ENCODE results near the gene RALGAPA2. TPM values are rescaled to one million over a fixed set of nuclear protein-coding genes. Genes with fewer than 3 reads are reported as not detected.

The RALGAPA2 gene
- total and polyA plus RNA-seq, 8 donors: 9.6 to 41.7 (median 24.5) TPM

DNA sequence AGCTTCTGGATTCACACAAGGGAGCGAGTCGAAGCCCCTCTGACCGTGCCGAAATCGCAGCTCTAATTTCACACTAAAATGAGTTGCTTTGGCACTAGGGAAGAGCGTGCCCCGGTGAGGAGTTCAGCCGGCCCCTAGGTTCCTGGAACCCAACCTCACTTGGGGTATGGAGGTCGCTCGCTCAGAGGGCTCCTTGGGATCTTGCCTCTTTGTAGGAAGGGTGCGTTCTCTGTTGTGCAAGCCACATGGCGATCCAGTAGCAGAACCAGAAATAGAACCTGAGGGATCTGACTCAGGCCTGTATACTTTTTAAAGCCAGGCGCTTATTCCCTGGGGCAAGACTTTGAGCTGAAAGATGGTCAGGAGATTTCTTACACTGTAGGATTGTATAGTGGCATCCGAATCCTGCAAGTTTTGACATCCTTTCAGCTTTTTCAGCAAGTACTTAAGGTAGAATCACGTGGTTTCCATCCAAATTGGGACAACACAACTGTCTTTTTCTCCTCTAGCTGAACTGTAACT, 861 bp upstream of the RALGAPA2 start:
- TF ChIP-seq, protein P1, sequence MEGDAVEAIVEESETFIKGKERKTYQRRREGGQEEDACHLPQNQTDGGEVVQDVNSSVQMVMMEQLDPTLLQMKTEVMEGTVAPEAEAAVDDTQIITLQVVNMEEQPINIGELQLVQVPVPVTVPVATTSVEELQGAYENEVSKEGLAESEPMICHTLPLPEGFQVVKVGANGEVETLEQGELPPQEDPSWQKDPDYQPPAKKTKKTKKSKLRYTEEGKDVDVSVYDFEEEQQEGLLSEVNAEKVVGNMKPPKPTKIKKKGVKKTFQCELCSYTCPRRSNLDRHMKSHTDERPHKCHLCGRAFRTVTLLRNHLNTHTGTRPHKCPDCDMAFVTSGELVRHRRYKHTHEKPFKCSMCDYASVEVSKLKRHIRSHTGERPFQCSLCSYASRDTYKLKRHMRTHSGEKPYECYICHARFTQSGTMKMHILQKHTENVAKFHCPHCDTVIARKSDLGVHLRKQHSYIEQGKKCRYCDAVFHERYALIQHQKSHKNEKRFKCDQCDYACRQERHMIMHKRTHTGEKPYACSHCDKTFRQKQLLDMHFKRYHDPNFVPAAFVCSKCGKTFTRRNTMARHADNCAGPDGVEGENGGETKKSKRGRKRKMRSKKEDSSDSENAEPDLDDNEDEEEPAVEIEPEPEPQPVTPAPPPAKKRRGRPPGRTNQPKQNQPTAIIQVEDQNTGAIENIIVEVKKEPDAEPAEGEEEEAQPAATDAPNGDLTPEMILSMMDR (IDR thresholded peaks at IDR 0.05): no peak
- intact Hi-C loops (cut with DNase I): no loop called here
- WGBS, 2 donors: 45 to 48% methylated on average over 15 of the region's 15 CpGs
- H3K27ac ChIP-seq: peak overlapping the region in 3 of 4 donors; percentile 72 to 91 (median 87)
- ATAC-seq (no peak), FAIRE-seq (no peak), DNase-seq (peak in 2 of 6 donors; percentile 23 to 29)
- H3K36me3 ChIP-seq: no peaks in the 10 kb centered on the region
- peak overlapping the region in 2 of 4 donors; percentile 76 to 89 for H3K4me3 ChIP-seq
- H3K9me3 ChIP-seq: no peaks in the 10 kb centered on the region
- H3K4me1 ChIP-seq: peaks cover 12 to 16% (median 15%) of the 10 kb centered on the region in 3 donors
- H3K27me3 ChIP-seq: no peaks in the 10 kb centered on the region

DNA sequence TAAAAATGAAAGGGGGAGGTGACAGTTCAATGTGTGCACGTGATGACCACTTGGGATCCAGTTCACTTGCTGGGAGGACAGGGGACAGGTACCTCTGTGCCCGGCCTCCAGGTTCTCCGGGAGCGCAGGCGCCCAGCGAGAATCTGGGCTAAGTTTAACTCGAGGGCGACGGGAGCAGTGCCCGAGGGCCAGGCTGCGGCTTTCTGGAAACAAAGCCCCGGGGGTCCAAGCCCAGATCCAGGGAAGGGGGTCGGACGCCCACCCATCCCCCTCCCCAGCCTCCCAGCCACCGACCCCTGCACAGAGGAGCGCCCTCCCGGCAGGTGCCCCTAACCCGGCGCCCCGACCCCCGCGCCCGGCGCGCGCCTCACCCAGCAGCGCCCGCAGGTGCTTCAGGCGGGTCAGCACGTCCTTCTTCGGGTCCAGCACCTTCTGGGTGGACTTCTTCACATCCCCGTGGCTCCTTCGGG, 405 bp downstream of the RALGAPA2 start:
- Histone ChIP-seq H3K4me1 (peaks cover 12 to 28% (median 23%) of the 10 kb centered on the region in 3 donors), H3K36me3 (no peaks in the 10 kb centered on the region), H3K27me3 (no peaks in the 10 kb centered on the region), H3K4me3 (peak overlapping the region; percentile 68 to 89 (median 80)), H3K9me3 (no peaks in the 10 kb centered on the region), H3K27ac (peak overlapping the region; percentile 72 to 91 (median 86))
- DNase-seq (peak in 1 of 6 donors; percentile 82), FAIRE-seq (no peak), ATAC-seq (peak; percentile 13 to 37 (median 22))
- WGBS, 2 donors: 0% methylated on average over 22 to 33 of the region's 33 CpGs
- TF ChIP-seq, protein P1 (IDR thresholded peaks at IDR 0.05): no peak
- intact Hi-C loops (cut with DNase I): no loop called here

DNA sequence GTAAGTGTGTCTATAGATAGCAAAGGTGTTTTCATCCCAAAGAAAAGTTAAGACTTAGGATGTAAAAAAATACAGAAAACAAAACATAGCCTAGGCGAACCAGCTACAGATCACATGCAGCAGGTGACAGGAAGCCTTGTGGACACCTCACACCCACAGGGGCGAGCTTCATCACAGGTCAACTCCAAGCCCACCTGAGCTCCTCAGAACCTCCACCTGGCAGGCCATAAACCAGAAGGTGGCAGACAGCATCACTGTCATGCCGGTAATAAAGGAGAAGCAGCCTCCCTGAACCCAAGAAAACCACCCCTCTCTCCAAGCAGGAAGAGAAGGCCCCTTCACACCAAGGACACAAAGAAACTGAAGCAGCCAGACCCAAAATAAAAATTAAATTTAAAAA, 1.0 kb downstream of the RALGAPA2 start:
- Histone ChIP-seq H3K4me3 (peak overlapping the region; percentile 68 to 89 (median 80)), H3K27ac (peak overlapping the region; percentile 72 to 91 (median 86)), H3K9me3 (no peaks in the 10 kb centered on the region), H3K36me3 (no peaks in the 10 kb centered on the region), H3K27me3 (no peaks in the 10 kb centered on the region), H3K4me1 (peaks cover 12 to 34% (median 29%) of the 10 kb centered on the region in 3 donors)
- FAIRE-seq: no peak
- intact Hi-C loops (cut with DNase I): no loop called here
- TF ChIP-seq, protein P1 (IDR thresholded peaks at IDR 0.05): no peak
- DNase-seq: peak in 3 of 6 donors; percentile 19 to 41 (median 27)
- WGBS, 2 donors: 10 to 11% methylated on average over 3 of the region's 3 CpGs
- peak in 2 of 4 donors; percentile 16 to 17 for ATAC-seq

DNA sequence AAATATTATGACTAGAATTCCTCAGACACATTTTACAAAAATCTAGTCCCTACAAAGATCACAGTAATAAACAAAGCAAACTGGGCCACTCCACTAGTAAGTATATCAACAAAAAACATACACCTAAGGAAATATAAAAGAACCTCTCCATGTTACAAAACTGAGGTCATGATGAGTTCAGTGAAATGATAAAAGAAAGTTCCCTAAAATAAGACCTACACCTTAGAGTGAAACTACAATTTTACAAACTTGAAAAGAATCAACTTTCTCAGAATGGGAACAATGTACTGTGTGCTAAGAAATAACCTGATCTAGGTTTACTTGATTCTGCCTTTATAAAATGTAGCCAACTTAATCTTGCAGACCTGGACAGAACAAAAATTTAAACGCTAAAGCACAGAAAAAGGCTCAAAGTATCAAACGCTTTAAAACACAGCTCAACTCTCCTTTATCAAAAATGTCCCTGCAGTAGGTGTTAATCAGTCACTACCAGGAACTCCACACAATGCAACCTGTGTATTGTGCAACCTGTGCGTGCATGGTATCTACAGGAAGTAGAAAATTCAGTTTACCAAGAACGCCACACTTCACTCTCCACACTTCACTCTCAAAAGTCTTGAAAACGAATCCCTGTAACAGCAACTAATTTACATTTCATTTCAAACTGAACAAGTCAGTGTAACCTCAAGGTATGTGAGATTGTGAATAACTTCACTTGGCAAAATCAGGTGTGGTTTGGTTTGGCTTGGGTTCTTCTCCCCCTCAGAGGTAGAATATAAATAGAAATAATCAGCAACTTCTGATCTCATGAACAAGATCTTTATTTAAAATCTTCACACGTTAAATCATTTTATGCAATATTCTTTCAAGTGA, 1.8 kb downstream of the RALGAPA2 start:
- peak overlapping the region in 3 of 4 donors; percentile 76 to 89 (median 84) for H3K4me3 ChIP-seq
- H3K4me1 ChIP-seq: peaks cover 12 to 41% (median 34%) of the 10 kb centered on the region in 3 donors
- DNase-seq (peak in 4 of 6 donors; percentile 29 to 67 (median 66)), ATAC-seq (peak; percentile 61 to 78 (median 68)), FAIRE-seq (peak; percentile 34)
- H3K27ac ChIP-seq: peak overlapping the region; percentile 72 to 91 (median 86)
- TF ChIP-seq, protein P1 (IDR thresholded peaks at IDR 0.05): no peak
- H3K36me3 ChIP-seq: no peaks in the 10 kb centered on the region
- no peaks in the 10 kb centered on the region for H3K27me3 ChIP-seq
- intact Hi-C loops (cut with DNase I): no loop called here
- WGBS, 2 donors: 5 to 6% methylated on average over 6 of the region's 6 CpGs
- H3K9me3 ChIP-seq: no peaks in the 10 kb centered on the region

All from pancreas (tissue), 10 donors.